ENCODE data around the gene SLC17A1.

SLC17A1 gene, protein sequence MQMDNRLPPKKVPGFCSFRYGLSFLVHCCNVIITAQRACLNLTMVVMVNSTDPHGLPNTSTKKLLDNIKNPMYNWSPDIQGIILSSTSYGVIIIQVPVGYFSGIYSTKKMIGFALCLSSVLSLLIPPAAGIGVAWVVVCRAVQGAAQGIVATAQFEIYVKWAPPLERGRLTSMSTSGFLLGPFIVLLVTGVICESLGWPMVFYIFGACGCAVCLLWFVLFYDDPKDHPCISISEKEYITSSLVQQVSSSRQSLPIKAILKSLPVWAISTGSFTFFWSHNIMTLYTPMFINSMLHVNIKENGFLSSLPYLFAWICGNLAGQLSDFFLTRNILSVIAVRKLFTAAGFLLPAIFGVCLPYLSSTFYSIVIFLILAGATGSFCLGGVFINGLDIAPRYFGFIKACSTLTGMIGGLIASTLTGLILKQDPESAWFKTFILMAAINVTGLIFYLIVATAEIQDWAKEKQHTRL
- total RNA-seq: 0.17 to 0.30 reads per million in 2 experiments

DNA sequence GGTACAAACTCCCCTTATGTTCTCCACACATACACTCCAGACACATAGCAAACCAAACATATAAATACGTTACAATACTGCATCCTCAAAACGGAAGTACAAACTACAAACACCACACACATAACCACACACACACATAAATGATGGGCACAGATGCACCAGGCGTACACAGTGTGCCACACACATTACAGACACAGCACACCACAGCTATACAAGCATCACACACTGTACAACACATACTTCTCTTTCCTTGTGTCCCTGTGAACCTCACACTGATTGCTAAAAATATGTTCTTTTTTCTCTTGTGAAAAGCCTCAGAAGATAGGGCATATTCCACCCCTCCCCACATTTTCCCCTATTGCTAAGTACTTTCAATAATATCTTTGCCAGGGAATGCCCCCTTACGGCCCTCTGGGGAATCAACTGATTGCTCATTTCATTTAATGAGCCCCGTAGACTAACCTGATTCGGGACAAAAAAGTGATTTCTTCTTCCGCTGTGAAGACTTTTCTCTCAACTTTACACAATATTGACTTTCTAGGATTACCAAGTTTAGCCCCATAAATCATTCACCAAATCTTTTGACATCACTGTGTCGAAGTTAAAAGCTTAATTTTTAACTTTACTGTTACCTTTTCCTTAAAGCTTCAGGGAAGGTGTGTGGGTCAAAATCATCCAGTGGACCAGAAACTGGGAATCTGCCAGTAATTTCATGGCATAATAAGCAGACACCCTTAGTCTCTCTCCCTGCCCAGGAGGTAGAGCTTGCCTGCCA lies at the start of gene SLC17A1:
TSS of gene SLC17A1 (minus strand) at position 521 of the 775 bp plus-strand sequence. CDS start 1,495 bp downstream, outside the sequence.
- DNase-seq (ENCODE audit: low read depth): no peak

DNA sequence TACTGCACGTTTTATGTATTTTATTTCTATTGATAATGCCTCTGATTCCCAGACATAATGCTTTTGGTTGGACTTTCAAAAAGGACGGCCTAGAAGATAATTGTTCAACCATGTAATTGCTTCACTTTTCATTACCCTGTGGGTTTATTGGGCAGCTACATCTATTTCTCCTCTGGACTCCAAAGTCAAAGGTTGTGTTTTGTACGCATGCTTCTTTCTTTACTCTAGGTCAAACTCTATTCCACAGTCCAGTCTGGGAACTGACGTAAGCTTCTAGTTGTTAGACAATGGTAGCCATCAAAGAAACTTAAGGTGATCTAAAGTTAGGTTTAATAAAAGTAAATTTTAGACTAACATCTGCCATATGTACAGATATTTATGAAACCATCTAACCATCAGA lies 48.7 kb upstream of the SLC17A1 start:
- no peak for DNase-seq (ENCODE audit: low read depth)

DNA sequence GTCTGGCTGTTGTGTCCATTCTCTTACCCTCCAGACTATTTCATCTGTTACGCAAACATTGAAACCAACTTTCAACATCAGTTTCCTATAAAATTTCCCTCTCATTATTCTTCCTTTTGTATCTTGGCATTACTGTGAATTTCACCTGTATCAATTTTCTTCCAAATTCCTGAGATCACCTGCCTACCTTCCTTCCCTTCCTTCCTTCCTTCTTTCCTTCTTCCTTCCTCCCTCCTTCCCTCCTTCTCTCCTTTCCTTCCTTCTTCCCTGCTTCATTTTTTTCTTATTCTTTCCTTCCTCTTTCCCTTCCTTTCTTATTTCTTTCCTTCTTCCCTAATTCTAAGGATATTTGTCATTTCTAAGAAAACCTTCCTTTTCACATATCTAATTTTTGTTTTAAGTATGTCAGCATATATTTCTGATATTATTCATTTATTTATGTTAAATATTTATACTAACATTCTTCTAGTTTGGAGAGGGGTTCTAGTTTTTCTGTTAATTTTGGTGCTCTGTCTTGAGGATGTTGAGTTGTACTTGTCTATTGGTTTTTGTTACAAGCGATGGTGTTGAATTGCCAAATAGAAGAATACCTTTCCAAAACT lies 47.0 kb upstream of the SLC17A1 start:
- DNase-seq (ENCODE audit: low read depth): no peak

DNA sequence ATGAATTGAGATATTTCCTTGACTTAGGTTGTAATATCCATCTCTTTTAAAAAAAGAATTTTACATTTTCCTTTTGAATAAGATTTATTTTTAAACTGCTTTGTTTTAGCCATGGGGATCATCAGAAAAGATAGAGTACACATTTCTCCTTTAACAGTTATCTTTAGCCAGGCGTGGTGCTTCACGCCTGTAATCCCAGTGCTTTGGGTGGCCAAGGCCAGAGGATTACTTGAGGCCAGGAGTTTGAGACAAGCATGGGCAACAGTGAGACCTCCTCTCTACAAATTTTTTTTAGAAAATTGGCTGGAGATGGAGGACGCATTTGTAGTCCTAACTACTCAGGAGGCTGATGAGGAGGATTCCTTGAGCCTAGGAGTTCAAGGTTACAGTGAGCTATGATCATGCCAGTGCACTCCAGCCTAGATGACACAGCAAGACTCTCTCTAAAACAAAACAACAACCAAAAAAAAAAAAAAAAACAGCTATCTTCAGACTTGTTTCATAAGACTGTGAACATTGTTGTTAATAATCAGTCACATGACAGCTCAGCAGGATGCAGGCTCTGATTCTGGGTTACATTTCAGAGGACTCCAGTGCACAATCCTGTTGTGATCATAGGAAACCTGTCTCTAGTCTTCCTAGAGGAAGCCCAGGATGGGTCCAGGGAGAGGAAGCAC lies 44.2 kb upstream of the SLC17A1 start:
- no peak for DNase-seq (ENCODE audit: low read depth)

DNA sequence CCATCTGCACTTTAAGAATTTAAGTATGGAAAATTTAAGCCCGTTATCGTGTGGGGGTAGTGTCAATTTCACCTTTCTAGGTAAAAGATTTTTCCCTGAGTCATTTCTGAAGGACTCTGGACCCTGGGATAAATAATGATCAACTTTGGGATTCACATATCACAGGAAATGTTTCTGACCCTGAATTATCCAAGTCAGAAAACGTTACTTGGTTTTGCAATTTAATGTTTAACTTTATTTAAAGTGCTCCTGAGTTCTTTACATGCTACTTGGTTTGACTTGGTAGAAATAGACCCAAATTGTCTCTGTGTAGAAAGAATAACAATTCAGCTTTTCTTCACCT lies 43.7 kb upstream of the SLC17A1 start:
- DNase-seq (ENCODE audit: low read depth): no peak

DNA sequence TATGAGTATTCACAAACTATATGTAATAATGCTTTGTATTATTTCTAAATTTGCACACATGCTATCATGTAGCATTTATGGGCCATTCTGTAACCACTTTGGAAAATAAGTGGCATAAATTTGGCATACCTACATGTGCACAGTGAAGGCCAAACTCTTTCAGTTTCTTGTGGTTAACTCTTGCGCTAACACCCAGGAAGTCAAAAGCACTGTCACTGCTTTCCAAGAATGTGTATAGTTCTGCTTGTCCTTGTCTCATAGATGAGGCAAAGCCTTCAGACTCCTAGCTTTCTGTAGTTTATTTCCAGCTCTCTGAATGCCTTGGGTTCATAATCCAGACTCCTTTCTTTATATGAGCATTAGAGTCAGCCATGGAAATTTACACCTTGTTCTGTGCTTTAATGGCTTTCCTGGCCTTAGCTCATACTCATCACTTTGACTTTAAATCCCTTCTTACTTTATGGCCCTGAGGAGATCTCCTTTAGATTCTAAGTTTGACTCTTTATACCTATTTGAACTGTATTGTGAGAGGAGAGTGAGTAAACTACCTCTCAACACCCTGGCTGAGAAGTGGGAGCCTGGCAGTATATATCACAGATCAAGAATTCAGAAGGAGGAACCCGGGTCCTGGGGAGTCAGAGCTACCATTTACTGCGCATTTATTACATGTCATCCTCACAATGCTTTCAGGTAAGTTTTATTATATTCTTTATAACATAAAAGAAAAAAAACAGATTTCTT lies 43.1 kb upstream of the SLC17A1 start:
- DNase-seq (ENCODE audit: low read depth): no peak

DNA sequence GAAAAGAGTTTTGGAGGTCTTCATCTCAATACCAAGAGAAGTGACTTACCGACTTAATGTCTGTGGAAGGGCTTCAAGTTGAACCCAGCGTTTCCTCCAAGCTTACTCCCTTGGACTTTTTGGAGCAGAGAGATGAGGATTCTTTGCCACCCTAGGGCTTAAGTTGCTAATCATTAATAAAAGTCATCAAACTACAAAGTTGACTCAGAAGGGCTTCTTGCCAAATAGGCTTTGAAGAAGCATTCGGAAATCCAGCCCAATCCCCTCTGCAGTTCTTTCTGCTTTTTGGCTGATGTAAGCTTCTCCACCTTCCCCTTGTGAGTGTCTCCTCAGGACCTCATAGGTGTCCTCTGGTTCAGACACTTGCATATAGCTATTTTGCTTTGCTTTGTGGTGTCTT lies 42.3 kb upstream of the SLC17A1 start, which contains the start of gene SLC17A3:
TSS of gene SLC17A3 (minus strand) at position 126 of the 400 bp plus-strand sequence. CDS start 5,856 bp downstream, outside the sequence.
- no peak for DNase-seq (ENCODE audit: low read depth)

DNA sequence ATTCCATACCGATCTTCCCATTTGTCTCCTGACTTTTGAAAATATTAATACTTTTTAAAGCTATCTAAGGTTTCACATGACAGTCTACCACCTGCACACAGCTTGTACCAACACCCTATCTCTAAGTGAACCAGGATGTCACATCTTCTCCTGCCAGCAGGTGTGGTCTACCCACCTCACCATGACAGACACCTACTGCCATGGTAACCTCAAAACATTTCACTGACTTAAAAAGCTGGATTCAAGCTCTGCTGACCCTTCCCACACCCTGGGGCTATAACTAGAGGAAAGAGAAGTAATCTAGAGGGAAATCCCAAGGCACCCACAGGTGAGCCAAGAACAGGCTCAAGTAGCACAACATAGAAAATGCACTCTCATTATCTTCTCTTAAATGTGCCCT lies 41.0 kb upstream of the SLC17A1 start:
- no peak for DNase-seq (ENCODE audit: low read depth)

DNA sequence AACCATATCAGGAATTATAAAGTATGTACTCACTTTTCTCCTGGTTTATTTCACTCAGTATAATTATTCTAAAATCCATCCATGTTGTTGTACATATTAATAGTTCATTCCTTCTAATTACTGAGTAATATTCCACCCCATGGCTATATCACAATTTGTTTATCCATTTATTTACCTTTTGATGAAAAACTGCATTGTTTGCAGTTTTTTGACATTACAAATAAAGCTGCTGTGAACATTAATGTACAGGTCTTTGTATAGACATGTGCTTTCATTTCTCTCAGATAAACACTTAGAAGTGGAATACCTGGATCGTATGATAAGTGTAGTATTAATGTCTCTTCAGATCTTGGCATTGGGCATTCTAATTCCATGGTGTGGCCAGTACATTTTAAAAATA lies 38.0 kb upstream of the SLC17A1 start:
- no peak for DNase-seq (ENCODE audit: low read depth)

DNA sequence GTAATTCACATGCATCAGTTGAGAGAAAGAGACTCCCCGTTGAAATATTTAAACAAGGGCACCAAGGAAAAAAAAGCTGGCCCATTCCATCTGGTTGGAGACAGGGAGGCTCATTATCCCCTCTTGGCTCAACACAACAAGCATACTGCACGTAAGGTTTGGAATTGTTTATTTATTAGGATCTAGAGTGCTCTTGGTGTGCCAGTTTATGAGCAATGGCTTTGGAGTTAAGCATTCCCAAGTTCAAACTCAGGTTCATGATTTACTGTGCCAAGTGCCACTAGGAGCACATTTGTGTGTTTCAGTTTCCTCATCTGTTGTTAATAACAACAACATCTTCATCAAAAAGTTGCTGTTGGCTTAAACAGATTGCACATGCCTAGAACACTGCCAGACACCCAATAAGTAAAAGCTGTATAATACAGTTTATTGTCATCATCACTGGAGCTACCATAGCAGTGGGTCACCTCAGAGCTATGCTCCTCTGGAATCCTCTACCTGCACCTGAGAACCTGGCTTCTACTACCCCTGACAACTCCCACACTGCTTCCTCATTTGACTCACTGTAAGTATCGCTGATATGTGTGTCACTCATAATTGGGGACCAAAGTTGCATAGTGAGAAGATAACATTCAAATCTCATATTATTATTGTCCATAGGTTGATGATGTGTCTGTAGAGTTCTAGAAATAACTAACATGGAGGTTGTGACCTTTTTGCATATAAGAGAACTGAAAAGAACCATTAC lies 36.8 kb upstream of the SLC17A1 start:
- no peak for DNase-seq (ENCODE audit: low read depth)

DNA sequence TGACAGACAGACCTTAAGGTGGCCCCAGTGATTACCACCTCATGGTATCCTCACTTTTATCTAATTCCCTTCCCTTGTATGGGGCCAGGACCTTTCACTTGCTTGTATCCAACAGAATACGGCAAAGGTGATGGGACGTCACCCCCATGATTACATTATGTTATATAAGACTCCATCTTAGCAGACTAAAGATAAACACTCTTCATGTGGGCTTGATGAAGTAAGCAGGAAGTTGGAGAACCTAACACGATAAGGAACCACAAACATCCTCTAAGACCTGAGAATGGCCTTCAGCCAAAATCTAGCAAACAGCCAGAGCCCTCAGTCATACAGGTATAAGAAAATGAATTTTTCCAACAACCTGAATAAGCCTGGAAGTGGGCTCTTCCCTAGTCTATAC lies 34.2 kb upstream of the SLC17A1 start:
- DNase-seq (ENCODE audit: low read depth): no peak

DNA sequence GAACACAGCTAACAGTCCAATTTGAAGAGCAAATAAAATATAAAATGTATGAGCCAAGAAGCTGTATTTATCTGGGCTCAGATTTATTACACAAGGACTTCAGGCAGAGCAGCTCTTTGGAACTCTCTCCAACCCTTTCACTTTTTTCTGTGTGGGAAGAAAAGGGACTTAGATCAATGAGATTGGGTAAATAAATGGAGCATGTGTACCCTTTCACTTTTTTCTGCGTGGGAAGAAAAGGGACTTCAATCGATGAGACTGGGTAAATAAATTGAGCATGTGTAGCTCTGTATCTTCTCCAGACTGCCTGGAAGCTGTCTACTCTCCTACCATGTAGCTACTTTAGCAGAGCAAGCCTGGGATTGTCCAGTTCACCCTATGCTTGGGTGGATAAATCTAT lies 31.5 kb upstream of the SLC17A1 start:
- DNase-seq (ENCODE audit: low read depth): no peak

DNA sequence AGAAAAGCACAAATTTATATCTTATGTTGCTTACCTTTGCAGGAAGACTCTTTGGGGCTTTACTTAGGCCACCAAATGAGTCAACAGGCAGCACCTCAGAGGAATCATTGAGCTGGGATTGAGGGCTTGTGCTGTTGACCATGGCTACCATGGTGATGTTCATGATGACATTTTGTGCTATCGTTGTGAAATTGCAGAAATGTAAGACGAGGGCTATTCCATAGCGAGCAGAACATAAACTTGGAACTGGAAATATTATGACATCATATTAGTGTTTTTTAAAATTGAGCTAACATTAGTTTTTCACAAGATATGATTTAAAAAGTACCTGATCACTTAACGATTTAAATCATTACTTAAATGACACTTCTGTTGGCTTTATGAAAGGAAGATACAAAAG lies 30.3 kb upstream of the SLC17A1 start:
- no peak for DNase-seq (ENCODE audit: low read depth)

DNA sequence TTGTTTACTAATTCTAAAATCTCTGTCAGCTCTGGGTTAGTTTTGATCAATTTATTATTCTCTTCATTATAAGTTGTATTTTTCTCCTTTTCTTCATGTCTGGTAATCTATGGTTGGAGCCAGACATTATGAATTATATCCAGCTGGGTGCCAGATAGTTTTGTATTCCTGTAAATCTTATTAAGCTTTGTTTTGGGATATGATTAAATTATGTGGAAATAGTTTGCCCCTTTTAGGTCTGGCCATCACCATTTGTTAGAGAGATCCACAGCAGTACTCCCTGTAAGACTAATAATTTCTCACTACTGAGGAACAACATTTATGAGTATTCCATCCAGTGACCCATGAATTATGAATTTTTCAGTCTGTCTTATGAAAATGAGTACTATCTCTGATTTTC lies 20.9 kb upstream of the SLC17A1 start:
- no peak for DNase-seq (ENCODE audit: low read depth)

DNA sequence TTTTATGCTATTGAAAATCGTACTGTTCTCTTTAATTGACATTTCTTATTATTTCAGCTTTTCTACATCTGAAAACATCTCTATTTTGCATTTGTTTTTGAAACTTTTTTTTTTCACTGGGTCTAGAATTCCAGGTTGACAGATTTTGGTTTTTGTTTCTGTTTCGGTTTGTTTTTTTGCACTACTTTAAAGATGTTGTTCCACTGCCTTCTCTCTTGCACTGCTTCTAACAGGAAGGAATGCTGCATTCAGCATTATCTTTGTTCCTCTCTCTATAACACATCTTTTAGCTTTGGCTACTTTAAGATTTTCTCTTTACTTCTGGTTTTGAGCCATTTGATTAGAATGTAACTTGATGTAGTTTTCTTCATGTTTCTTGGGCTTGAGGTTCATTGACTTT lies 20.1 kb upstream of the SLC17A1 start:
- DNase-seq (ENCODE audit: low read depth): no peak

DNA sequence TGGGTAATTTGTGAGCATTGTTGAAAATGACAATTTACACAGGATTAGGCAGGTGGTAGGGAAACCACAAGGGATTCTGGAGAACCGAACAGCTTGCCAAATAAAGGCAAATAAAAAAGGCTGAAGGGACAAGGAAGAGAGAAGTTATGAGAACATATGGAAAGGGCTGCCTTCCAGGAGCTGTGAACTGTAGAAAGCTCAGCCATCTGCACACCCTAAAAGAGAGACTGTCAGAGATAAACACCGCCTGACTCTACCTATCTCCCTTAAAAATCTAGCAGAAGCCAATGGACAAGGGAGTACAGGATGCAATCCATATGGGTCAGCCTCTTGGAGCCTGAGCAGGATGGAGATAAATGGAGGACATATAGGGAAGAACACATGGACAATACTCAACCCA lies 12.7 kb upstream of the SLC17A1 start:
- no peak for DNase-seq (ENCODE audit: low read depth)

DNA sequence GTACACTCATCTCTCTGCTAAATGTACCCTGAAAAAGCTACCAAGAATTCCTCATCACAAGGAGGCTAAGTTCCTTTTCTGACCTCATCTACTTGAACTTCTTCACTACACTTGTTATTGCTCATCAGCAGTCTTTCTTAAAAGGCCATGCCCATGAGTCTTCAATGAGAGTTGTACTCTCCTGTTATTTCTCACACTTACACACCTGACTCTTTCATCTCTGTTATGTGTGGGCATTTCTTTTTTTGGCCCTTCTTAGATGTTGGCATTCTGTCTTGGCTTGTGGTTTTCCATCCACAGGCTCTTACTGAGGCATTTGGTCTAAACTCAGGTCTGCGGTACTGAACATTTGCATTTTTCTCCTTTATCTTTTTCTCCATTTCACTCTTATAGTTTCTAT lies 10.7 kb upstream of the SLC17A1 start:
- no peak for DNase-seq (ENCODE audit: low read depth)

DNA sequence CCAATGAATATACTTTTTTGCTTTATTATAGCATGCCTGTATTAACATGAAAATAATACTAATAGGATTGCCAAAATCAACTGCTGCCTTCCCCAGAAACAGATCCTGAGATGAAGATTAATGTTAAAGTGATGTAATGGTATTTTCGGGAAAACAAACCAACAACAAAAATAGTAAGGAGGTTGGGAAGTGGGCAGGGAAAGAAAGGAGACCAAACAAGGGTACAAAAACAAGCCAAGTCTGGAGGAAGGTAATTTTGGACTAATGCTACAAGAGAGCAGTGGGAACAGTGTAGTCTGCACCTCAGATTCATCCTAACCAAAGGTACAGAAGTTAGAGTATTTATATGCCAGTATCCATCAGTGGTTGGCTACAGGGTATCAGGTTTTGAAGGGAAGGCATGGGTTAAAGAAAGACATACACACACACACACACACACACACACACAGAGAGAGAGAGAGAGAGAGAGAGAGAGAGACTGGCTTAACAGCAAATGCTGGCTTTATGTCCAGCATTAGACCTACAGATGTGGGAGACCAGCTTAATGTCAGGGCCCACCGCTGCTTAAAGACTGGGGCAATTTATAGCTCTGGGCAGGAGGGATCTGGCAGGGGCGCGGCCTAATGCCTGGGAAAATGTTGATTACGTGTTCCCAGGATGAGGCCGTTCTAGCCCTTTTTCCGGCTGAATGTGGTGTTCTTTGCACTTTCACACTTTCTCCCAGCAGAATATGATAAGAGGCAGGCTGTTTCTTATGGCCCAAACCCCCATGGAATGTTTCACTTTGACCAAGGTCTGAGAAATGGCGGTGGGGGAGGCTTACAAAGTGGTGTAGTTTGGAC lies 3.8 kb upstream of the SLC17A1 start:
- DNase-seq (ENCODE audit: low read depth): no peak

DNA sequence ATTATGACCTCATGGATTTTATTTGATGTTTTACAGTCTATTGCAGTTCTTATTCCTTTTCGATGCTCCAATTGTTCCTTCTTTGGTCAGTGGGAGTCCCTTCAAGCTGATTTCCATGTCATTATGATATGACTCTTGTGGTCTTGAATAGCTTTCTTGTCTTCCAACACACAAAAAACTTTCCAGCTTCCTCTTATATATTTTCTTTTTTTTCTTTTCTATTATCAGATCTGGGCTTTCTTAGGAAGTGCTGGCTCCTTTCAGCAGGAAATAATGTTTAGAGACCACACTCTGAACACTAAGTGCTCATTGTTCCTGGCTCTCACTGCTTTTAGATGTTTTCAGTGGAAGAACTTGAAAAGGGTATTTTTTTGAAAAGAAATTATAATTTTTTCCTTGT lies 3.1 kb upstream of the SLC17A1 start:
- DNase-seq (ENCODE audit: low read depth): no peak

DNA sequence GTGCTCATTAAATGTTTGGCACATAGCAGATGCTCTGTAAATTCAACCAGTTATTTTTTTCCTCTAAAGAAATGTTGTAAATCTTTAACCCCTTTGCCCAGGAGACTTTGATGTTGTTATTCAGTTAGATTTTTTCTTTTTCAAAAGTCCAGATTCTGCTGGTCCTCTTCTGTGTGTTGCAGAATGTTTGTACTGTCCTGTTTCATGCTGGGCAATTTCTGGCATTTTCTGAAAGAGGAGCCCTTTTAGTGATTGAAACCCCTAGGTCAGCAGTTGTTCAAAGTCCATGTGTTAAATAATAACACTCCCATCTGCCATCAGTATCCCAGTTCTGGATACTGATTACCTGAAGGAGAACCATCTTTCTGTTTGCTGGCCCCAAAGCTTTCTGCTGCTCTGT lies 1.3 kb upstream of the SLC17A1 start:
- DNase-seq (ENCODE audit: low read depth): no peak
